Measurements from ENCODE around the gene GPR176. TPM values are rescaled to one million over a fixed set of nuclear protein-coding genes. Genes with fewer than 3 reads are reported as not detected.

The GPR176 gene
- total RNA-seq, 1 donor from 2014 or later, result 20.6 TPM

GRCh38 chr15:39845582-39845981, 74.5 kb downstream of the GPR176 start:
- H3K36me3 Mint-ChIP-seq, result peaks cover 2% of the 10 kb centered on the region
- no peak for DNase-seq (ENCODE audit: low spot score)
- H3F3A ChIP-seq (ENCODE audit: low read depth), result no peaks in the 10 kb centered on the region
- H3K4me1 ChIP-seq, result peaks cover 6% of the 10 kb centered on the region
- H3K27ac ChIP-seq, result no peak overlapping the region
- H3K36me3 ChIP-seq, result no peaks in the 10 kb centered on the region
- no peaks in the 10 kb centered on the region for H4K20me1 ChIP-seq (ENCODE audit: low read depth)
- no peak overlapping the region for H3K27ac Mint-ChIP-seq
- peaks cover 5% of the 10 kb centered on the region for H3K9me3 Mint-ChIP-seq
- H3K9me3 ChIP-seq (ENCODE audit: low read depth), result no peaks in the 10 kb centered on the region
- no peak overlapping the region for H3K4me3 ChIP-seq
- no peak overlapping the region for H2AFZ ChIP-seq (replicated peaks)
- H3K4me1 Mint-ChIP-seq, result peaks cover 8% of the 10 kb centered on the region
- H3K9ac ChIP-seq, result no peak overlapping the region
- peaks cover 40% of the 10 kb centered on the region for H3K79me2 ChIP-seq (ENCODE audit: low read depth)
- no peak for TF ChIP-seq EZH2phosphoT487 (IDR thresholded peaks at IDR 0.05)
- no peak for TF ChIP-seq CTCF (IDR thresholded peaks at IDR 0.05)
- no peak for TF ChIP-seq EZH2 (IDR thresholded peaks at IDR 0.05)
- no peaks in the 10 kb centered on the region for H3K27me3 ChIP-seq
- H3K4me2 ChIP-seq, result no peak overlapping the region
- no peak overlapping the region for H3K4me3 Mint-ChIP-seq
- no peaks in the 10 kb centered on the region for H3K27me3 Mint-ChIP-seq (ENCODE audit: insufficient read depth, low read depth)

- H3K79me2 ChIP-seq (ENCODE audit: low read depth), result peaks cover 38% of the 10 kb centered on the region
- Mint-ChIP-seq H3K36me3 (peaks cover 2% of the 10 kb centered on the region), H3K27ac (no peak overlapping the region), H3K4me3 (no peak overlapping the region), H3K9me3 (peaks cover 13% of the 10 kb centered on the region), H3K4me1 (peaks cover 4% of the 10 kb centered on the region), H3K27me3 (ENCODE audit: insufficient read depth, low read depth) (no peaks in the 10 kb centered on the region)
- no peak overlapping the region for H3K9ac ChIP-seq
- H3K4me1 ChIP-seq, result peaks cover 6% of the 10 kb centered on the region
- H3K27me3 ChIP-seq, result no peaks in the 10 kb centered on the region
- no peak overlapping the region for H2AFZ ChIP-seq (replicated peaks)
- H3K27ac ChIP-seq, result no peak overlapping the region
- no peak overlapping the region for H3K4me3 ChIP-seq
- H3K4me2 ChIP-seq, result no peak overlapping the region
- H3K36me3 ChIP-seq, result no peaks in the 10 kb centered on the region
- no peaks in the 10 kb centered on the region for H3K9me3 ChIP-seq (ENCODE audit: low read depth)
- no peaks in the 10 kb centered on the region for H4K20me1 ChIP-seq (ENCODE audit: low read depth)
- no peak for DNase-seq (ENCODE audit: low spot score)
- H3F3A ChIP-seq (ENCODE audit: low read depth), result no peaks in the 10 kb centered on the region
- TF ChIP-seq EZH2phosphoT487 (IDR thresholded peaks at IDR 0.05), result no peak
- TF ChIP-seq CTCF (IDR thresholded peaks at IDR 0.05), result no peak
- TF ChIP-seq EZH2 (IDR thresholded peaks at IDR 0.05), result no peak
Observed at GRCh38 chr15:39843565-39843964, 76.5 kb downstream of the GPR176 start.

- Mint-ChIP-seq H3K27ac (no peak overlapping the region), H3K4me3 (no peak overlapping the region), H3K27me3 (ENCODE audit: insufficient read depth, low read depth) (no peaks in the 10 kb centered on the region), H3K9me3 (peaks cover 14% of the 10 kb centered on the region), H3K4me1 (peaks cover 25% of the 10 kb centered on the region), H3K36me3 (peaks cover 2% of the 10 kb centered on the region)
- peaks cover 30% of the 10 kb centered on the region for H3K79me2 ChIP-seq (ENCODE audit: low read depth)
- TF ChIP-seq EZH2 (IDR thresholded peaks at IDR 0.05), result no peak
- no peak for TF ChIP-seq CTCF (IDR thresholded peaks at IDR 0.05)
- no peak for TF ChIP-seq EZH2phosphoT487 (IDR thresholded peaks at IDR 0.05)
- no peaks in the 10 kb centered on the region for H3K9me3 ChIP-seq (ENCODE audit: low read depth)
- no peak overlapping the region for H2AFZ ChIP-seq (replicated peaks)
- no peaks in the 10 kb centered on the region for H4K20me1 ChIP-seq (ENCODE audit: low read depth)
- no peak overlapping the region for H3K9ac ChIP-seq
- no peak overlapping the region for H3K4me3 ChIP-seq
- no peaks in the 10 kb centered on the region for H3K36me3 ChIP-seq
- H3F3A ChIP-seq (ENCODE audit: low read depth), result no peaks in the 10 kb centered on the region
- no peaks in the 10 kb centered on the region for H3K27me3 ChIP-seq
- DNase-seq (ENCODE audit: low spot score), result no peak
- peaks cover 13% of the 10 kb centered on the region for H3K4me1 ChIP-seq
- H3K27ac ChIP-seq, result no peak overlapping the region
- H3K4me2 ChIP-seq, result no peak overlapping the region
Observed at GRCh38 chr15:39837454-39837853, 82.6 kb downstream of the GPR176 start.

Measured in neural progenitor cell (in vitro differentiated cells).